ENCODE results near the gene C1GALT1. TPM values are rescaled to one million over a fixed set of nuclear protein-coding genes. Genes with fewer than 3 reads are reported as not detected.
"Not testable (repeated sequence)": the region's sequence is repeated elsewhere in the genome, so short reads cannot be mapped to it uniquely, and the experiment has no call there.

C1GALT1 gene
- total RNA-seq, 1 experiment from 2014 or later: 27.2 TPM

DNA sequence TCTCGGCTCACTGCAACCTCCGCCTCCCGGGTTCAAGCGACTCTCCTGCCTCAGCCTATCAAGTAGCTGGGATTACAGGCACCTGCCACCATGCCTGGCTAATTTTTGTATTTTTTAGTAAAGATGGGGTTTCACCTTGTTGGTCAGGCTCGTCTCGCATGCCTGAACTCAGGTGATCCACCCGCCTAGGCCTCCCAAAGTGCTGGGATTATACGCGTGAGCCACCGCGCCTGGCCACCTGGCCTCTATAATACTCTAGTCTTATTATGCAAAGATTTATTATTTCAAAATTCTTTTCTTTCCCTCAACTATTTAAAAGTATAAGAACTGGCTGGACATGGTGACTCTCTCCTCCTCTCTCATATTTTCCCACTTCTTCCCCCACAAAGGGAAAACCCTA lies 30.0 kb upstream of the C1GALT1 start:
- BruUV-seq (replicated peaks): no TSS peak
- Histone ChIP-seq H2AFZ (ENCODE audit: low read depth, low read length, poor library complexity, severe bottlenecking) (no peak overlapping the region), H3K27ac (ENCODE audit: low read depth, low read length) (no peak overlapping the region), H4K20me1 (ENCODE audit: insufficient read depth) (no peaks in the 10 kb centered on the region), H3K9ac (ENCODE audit: low read length) (no peak overlapping the region), H3K4me1 (ENCODE audit: control insufficient read depth in 1 of 2, insufficient read depth in 2 of 2, low read length in 2 of 2) (peaks cover 0 to 9% of the 10 kb centered on the region in 2 experiments; a peak in 1 of 4 replicates), H3K27me3 (ENCODE audit: insufficient read depth, low read length) (no peaks in the 10 kb centered on the region), H3K4me2 (ENCODE audit: low read length) (no peak overlapping the region), H3K9me2 (ENCODE audit: insufficient read depth) (no peaks in the 10 kb centered on the region), H3K79me2 (ENCODE audit: insufficient read depth, low read length) (no peaks in the 10 kb centered on the region), H3K9me3 (ENCODE audit: control insufficient read depth in 1 of 2, insufficient read depth in 1 of 2, low read depth in 1 of 2, low read length in 2 of 2) (no peaks in the 10 kb centered on the region), H3K4me3 (replicated peaks in 1 of 2; ENCODE audit: low read depth in 1 of 2, low read length in 2 of 2) (no peak overlapping the region), H3K36me3 (ENCODE audit: control insufficient read depth in 1 of 2, insufficient read depth in 2 of 2, low read length in 2 of 2) (no peaks in the 10 kb centered on the region)
- ChIA-PET POLR2A (no interaction called here), RAD21 (ENCODE audit: low non-redundant PET in 1 of 2, low total read pairs in 2 of 2, uncharacterized antibody in 2 of 2, unreplicated experiment in 2 of 2) (no interaction called here), CTCF (no interaction called here)
- ATAC-seq (no peak), DNase-seq (ENCODE audit: low read depth, low spot score) (no peak)
- intact Hi-C loops (cut with micrococcal nuclease): no loop called here
- no peak for TF ChIP-seq YY1 (IDR thresholded peaks at IDR 0.05; ENCODE audit: extremely low read depth, insufficient replicate concordance, low read depth, low read length)
- no peak for TF ChIP-seq EZH2phosphoT487 (IDR thresholded peaks at IDR 0.05; ENCODE audit: borderline replicate concordance)
- TF ChIP-seq TCF7L2 (IDR thresholded peaks at IDR 0.05; ENCODE audit: borderline replicate concordance, extremely low read depth, insufficient read depth, insufficient read length): no peak
- TF ChIP-seq POLR2A (IDR thresholded peaks at IDR 0.05; ENCODE audit: borderline replicate concordance, extremely low read depth, insufficient read depth, insufficient read length): no peak
- TF ChIP-seq JUND (IDR thresholded peaks at IDR 0.05): no peak
- TF ChIP-seq SIN3A (IDR thresholded peaks at IDR 0.05; ENCODE audit: low read depth): no peak

- H3K9me2 ChIP-seq (ENCODE audit: insufficient read depth); H3K27ac ChIP-seq (ENCODE audit: low read depth, low read length); ATAC-seq; DNase-seq (ENCODE audit: low read depth, low spot score); H3K27me3 ChIP-seq (ENCODE audit: insufficient read depth, low read length); H3K4me3 ChIP-seq (replicated peaks in 1 of 2; ENCODE audit: low read depth in 1 of 2, low read length in 2 of 2); H3K79me2 ChIP-seq (ENCODE audit: insufficient read depth, low read length); CTCF ChIA-PET; H3K36me3 ChIP-seq (ENCODE audit: control insufficient read depth in 1 of 2, insufficient read depth in 2 of 2, low read length in 2 of 2); H3K4me1 ChIP-seq (ENCODE audit: control insufficient read depth in 1 of 2, insufficient read depth in 2 of 2, low read length in 2 of 2); H3K4me2 ChIP-seq (ENCODE audit: low read length); BruUV-seq (replicated peaks); H2AFZ ChIP-seq (ENCODE audit: low read depth, low read length, poor library complexity, severe bottlenecking); H3K9me3 ChIP-seq (ENCODE audit: control insufficient read depth in 1 of 2, insufficient read depth in 1 of 2, low read depth in 1 of 2, low read length in 2 of 2); POLR2A ChIA-PET; H3K9ac ChIP-seq (ENCODE audit: low read length); RAD21 ChIA-PET (ENCODE audit: low non-redundant PET in 1 of 2, low total read pairs in 2 of 2, uncharacterized antibody in 2 of 2, unreplicated experiment in 2 of 2); H4K20me1 ChIP-seq (ENCODE audit: insufficient read depth); intact Hi-C loops (cut with micrococcal nuclease): not testable (repeated sequence)
These were observed 28.0 kb upstream of the C1GALT1 start for GRCh38 chr7:7154355-7154754.

All from HCT116 (cell line).